H9 (cell line): ENCODE measurements around the gene CRABP1. TPM values are rescaled to one million over a fixed set of nuclear protein-coding genes. Genes with fewer than 3 reads are reported as not detected.

ENCODE experiments used
- DNase-seq: peaks from one replicate; pipeline ENCODE4 v3.0.0-alpha.2; 2017
- H2AFZ ChIP-seq: one replicate; pipeline ENCODE4 v1.6.1; 2013; ENCODE audit warnings: mild to moderate bottlenecking, low read length, control low read depth, moderate library complexity
- H2AK5ac ChIP-seq: 2 replicates; pipeline ENCODE4 v1.6.1; 2013; ENCODE audit warnings: low read length, control low read depth, mixed read lengths; ENCODE audit not compliant: insufficient read length
- H2BK120ac ChIP-seq: one replicate; pipeline ENCODE4 v1.6.1; 2013; ENCODE audit warnings: low read depth, mild to moderate bottlenecking, low read length, control low read depth, inconsistent platforms; ENCODE audit not compliant: poor library complexity, severe bottlenecking
- H2BK12ac ChIP-seq: 2 replicates; pipeline ENCODE4 v1.6.1; 2013; ENCODE audit warnings: low read length, control low read depth, mixed read lengths, low read depth; ENCODE audit not compliant: insufficient read length
- H2BK15ac ChIP-seq: 2 replicates; pipeline ENCODE4 v1.6.1; 2013; ENCODE audit warnings: low read depth, low read length, control low read depth
- H2BK20ac ChIP-seq: one replicate; pipeline ENCODE4 v1.6.1; 2013; ENCODE audit warnings: low read depth, mild to moderate bottlenecking, low read length, control low read depth, inconsistent platforms; ENCODE audit not compliant: poor library complexity, severe bottlenecking
- H2BK5ac ChIP-seq: 2 replicates; pipeline ENCODE4 v1.6.1; 2013; ENCODE audit warnings: low read length, control low read depth, mixed read lengths; ENCODE audit not compliant: insufficient read length
- H3K14ac ChIP-seq: 2 replicates; pipeline ENCODE4 v1.6.1; 2013; ENCODE audit warnings: low read length, control low read depth; ENCODE audit not compliant: insufficient read depth
- H3K18ac ChIP-seq: 2 replicates; pipeline ENCODE4 v1.6.1; 2013; ENCODE audit warnings: low read depth, mild to moderate bottlenecking, mixed read lengths, low read length, control low read depth; ENCODE audit not compliant: insufficient read length
- H3K23ac ChIP-seq: 2 replicates; pipeline ENCODE4 v1.6.1; 2013; ENCODE audit warnings: low read length, control low read depth, mixed read lengths, low read depth; ENCODE audit not compliant: insufficient read length
- H3K23me2 ChIP-seq: 2 replicates; pipeline ENCODE4 v1.6.1; 2013; ENCODE audit warnings: low read depth, mild to moderate bottlenecking, mixed read lengths, low read length, control low read depth; ENCODE audit not compliant: insufficient read length, poor library complexity, severe bottlenecking
- H3K27ac ChIP-seq: 2 replicates; pipeline ENCODE4 v1.5.1; 2013; ENCODE audit warnings: low read length, control low read depth, mixed read lengths, low read depth; ENCODE audit not compliant: insufficient read length
- H3K27me3 ChIP-seq: 2 replicates; pipeline ENCODE4 v1.6.1; 2013; ENCODE audit warnings: low read length, control low read depth, inconsistent platforms; ENCODE audit not compliant: insufficient read depth
- H3K4ac ChIP-seq: 2 replicates; pipeline ENCODE4 v1.6.1; 2013; ENCODE audit warnings: low read depth, mild to moderate bottlenecking, control low read depth, inconsistent platforms, low read length, moderate library complexity
- H3K4me1 ChIP-seq: 2 replicates; pipeline ENCODE4 v1.6.1; 2013; ENCODE audit warnings: low read length, control low read depth, inconsistent platforms; ENCODE audit not compliant: insufficient read depth
- H3K4me2 ChIP-seq: 2 replicates; pipeline ENCODE4 v1.6.1; 2013; ENCODE audit warnings: low read length, control low read depth, mixed read lengths; ENCODE audit not compliant: insufficient read length, insufficient read depth
- H3K56ac ChIP-seq: 2 replicates; pipeline ENCODE4 v1.6.1; 2013; ENCODE audit warnings: low read depth, mild to moderate bottlenecking, mixed read lengths, low read length, control low read depth; ENCODE audit not compliant: insufficient read length
- H3K79me1 ChIP-seq: 2 replicates; pipeline ENCODE4 v1.6.1; 2013; ENCODE audit warnings: low read depth, mild to moderate bottlenecking, moderate library complexity, low read length, control low read depth, inconsistent platforms; ENCODE audit not compliant: insufficient read depth, poor library complexity, severe bottlenecking
- H3K79me2 ChIP-seq: 2 replicates; pipeline ENCODE4 v1.6.1; 2013; ENCODE audit warnings: low read length, control low read depth, inconsistent platforms; ENCODE audit not compliant: insufficient read depth
- H3K9ac ChIP-seq: 2 replicates; pipeline ENCODE4 v1.6.1; 2013; ENCODE audit warnings: low read length, control low read depth, mixed read lengths; ENCODE audit not compliant: insufficient read length; ENCODE audit errors: extremely low read depth
- H3K9me3 ChIP-seq: one replicate; pipeline ENCODE4 v1.6.1; 2013; ENCODE audit warnings: low read depth, low read length, inconsistent platforms; ENCODE audit not compliant: control insufficient read depth
- H3T11ph ChIP-seq: one replicate; pipeline ENCODE4 v1.6.1; 2013; ENCODE audit warnings: mild to moderate bottlenecking, low read length, control low read depth, inconsistent platforms
- H4K20me1 ChIP-seq: one replicate; pipeline ENCODE4 v1.6.1; 2013; ENCODE audit not compliant: control insufficient read depth, insufficient read length, insufficient read depth
- H4K5ac ChIP-seq: 2 replicates; pipeline ENCODE4 v1.6.1; 2013; ENCODE audit warnings: low read depth, mild to moderate bottlenecking, mixed read lengths, low read length, control low read depth; ENCODE audit not compliant: insufficient read length
- H4K8ac ChIP-seq: replicated peaks from 2 replicates; pipeline ENCODE4 v1.6.1; 2013; ENCODE audit warnings: low read length, control low read depth, mixed read lengths, low read depth; ENCODE audit not compliant: insufficient read length
- H4K91ac ChIP-seq: 2 replicates; pipeline ENCODE4 v1.6.1; 2013; ENCODE audit warnings: low read depth, mild to moderate bottlenecking, moderate library complexity, mixed read lengths, low read length, control low read depth; ENCODE audit not compliant: insufficient read length
- H3K27ac Mint-ChIP-seq, 3 experiments: 2 replicates in 2 of 3; 3 replicates in 1 of 3; pipeline ENCODE4 v1.8.0; 2020 to 2021; ENCODE audit warnings: mixed read lengths in 3 of 3, mild to moderate bottlenecking in 1 of 3, moderate library complexity in 1 of 3
- H3K27me3 Mint-ChIP-seq: 2 replicates; pipeline ENCODE4 v1.8.0; 2021; ENCODE audit warnings: low read depth, mild to moderate bottlenecking, moderate library complexity, mixed read lengths
- H3K36me3 Mint-ChIP-seq, 3 experiments: 2 replicates in 2 of 3; 3 replicates in 1 of 3; pipeline ENCODE4 v1.8.0; 2020 to 2021; ENCODE audit warnings: low read depth in 3 of 3, mixed read lengths in 3 of 3; ENCODE audit not compliant: insufficient read depth in 1 of 3
- H3K4me1 Mint-ChIP-seq, 2 experiments: 2 replicates each; pipeline ENCODE4 v1.8.0; 2020; ENCODE audit warnings: mixed read lengths in 2 of 2
- H3K4me3 Mint-ChIP-seq, 2 experiments: 2 replicates in 1 of 2; 3 replicates in 1 of 2; pipeline ENCODE4 v1.8.0; 2020 to 2021; ENCODE audit warnings: mild to moderate bottlenecking in 2 of 2, mixed read lengths in 2 of 2, moderate library complexity in 1 of 2
- H3K9me3 Mint-ChIP-seq, 2 experiments: 2 replicates in 1 of 2; 3 replicates in 1 of 2; pipeline ENCODE4 v1.8.0; 2020; ENCODE audit warnings: mild to moderate bottlenecking in 2 of 2, mixed read lengths in 2 of 2, moderate library complexity in 1 of 2
- WGBS: extraction: QIAGEN DNeasy Blood & Tissue Kit; methylation state at CpG from one replicate; pipeline ENCODE4 v1.1.7; 2013; ENCODE audit warnings: missing lambda C conversion rate, low lambda C conversion rate, mixed read lengths; ENCODE audit not compliant: insufficient read length; ENCODE audit errors: extremely low coverage; 5-methylcytosine and 5-hydroxymethylcytosine counted together
- total RNA-seq: library from RNA; stranded (reverse); gene quantifications from 2 replicates; pipeline ENCODE4 v1.2.1, GENCODE V29; 2021
- TF ChIP-seq, protein P1 (sequence below): fragments of 200-600 bp; sonication (generic); conservative IDR thresholded peaks from 3 replicates; pipeline ENCODE4 v1.8.0; 2021; ENCODE audit warnings: antibody characterized with exemption, mild to moderate bottlenecking

The CRABP1 gene
- total RNA-seq, 1 experiment from 2014 or later = 93.1 TPM

DNA sequence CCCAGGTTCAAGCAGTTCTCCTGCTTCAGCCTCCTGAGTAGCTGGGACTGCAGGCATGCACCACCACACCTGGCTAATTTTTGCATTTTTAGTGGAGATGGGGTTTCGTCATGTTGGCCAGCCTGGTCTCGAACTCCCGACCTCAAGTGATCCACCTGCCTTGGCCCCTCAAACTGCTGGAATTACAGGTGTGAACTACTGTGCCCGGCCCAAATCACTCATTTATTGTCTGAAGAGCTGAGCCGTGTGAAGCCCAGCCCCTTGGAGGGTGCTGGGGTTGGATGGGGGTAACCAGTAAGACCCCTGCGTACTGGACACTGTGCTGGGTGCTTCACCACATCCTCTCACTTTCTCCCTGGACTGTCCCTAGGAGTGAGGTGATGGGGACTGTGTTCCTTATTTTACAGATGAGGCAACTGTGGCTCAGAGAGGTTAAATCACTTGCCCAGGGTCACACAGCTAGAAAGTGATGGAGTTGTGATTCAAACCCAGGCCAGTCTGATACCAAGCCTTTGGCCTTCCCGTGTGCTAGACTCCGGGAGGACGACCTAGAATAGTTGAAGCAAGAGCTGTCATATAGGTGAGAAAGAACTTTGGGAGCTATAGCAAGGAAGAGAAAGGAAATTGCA is 56.1 kb downstream of the CRABP1 start:
- H3K27ac ChIP-seq = no peak overlapping the region
- no peak overlapping the region for H2AK5ac ChIP-seq
- peak overlapping the region in 2 of 3 experiments; percentile 85 to 96; a peak in 3 of 7 replicates for H3K27ac Mint-ChIP-seq

More for the DNA sequence above, 56.1 kb downstream of the CRABP1 start:
- Histone ChIP-seq H2BK15ac (no peak overlapping the region), H3K9ac (no peak overlapping the region), H3K4ac (no peak overlapping the region), H4K5ac (no peak overlapping the region), H4K8ac (no peak overlapping the region), H3K79me1 (no peaks in the 10 kb centered on the region), H3K56ac (no peak overlapping the region), H3K9me3 (no peaks in the 10 kb centered on the region), H2BK12ac (no peak overlapping the region), H3K4me1 (peaks cover 3% of the 10 kb centered on the region; the same call in 1 of the 2 replicates), H3K23me2 (no peaks in the 10 kb centered on the region), H3K27me3 (no peaks in the 10 kb centered on the region), H2BK5ac (no peak overlapping the region), H2BK20ac (no peak overlapping the region), H3K14ac (no peak overlapping the region), H4K20me1 (no peaks in the 10 kb centered on the region), H2BK120ac (no peak overlapping the region), H3K4me2 (no peak overlapping the region), H4K91ac (no peak overlapping the region), H2AFZ (no peak overlapping the region), H3K23ac (no peak overlapping the region), H3K79me2 (no peaks in the 10 kb centered on the region), H3T11ph (no peak overlapping the region), H3K18ac (no peak overlapping the region)
- DNase-seq = no peak
- H3K9me3 Mint-ChIP-seq = no peaks in the 10 kb centered on the region; a peak in 1 of 5 replicates
- H3K27me3 Mint-ChIP-seq = no peaks in the 10 kb centered on the region; the same call in 1 of the 2 replicates
- TF ChIP-seq, protein P1, sequence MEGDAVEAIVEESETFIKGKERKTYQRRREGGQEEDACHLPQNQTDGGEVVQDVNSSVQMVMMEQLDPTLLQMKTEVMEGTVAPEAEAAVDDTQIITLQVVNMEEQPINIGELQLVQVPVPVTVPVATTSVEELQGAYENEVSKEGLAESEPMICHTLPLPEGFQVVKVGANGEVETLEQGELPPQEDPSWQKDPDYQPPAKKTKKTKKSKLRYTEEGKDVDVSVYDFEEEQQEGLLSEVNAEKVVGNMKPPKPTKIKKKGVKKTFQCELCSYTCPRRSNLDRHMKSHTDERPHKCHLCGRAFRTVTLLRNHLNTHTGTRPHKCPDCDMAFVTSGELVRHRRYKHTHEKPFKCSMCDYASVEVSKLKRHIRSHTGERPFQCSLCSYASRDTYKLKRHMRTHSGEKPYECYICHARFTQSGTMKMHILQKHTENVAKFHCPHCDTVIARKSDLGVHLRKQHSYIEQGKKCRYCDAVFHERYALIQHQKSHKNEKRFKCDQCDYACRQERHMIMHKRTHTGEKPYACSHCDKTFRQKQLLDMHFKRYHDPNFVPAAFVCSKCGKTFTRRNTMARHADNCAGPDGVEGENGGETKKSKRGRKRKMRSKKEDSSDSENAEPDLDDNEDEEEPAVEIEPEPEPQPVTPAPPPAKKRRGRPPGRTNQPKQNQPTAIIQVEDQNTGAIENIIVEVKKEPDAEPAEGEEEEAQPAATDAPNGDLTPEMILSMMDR = no peak
- WGBS = no CpG with 5 or more reads among the region's 9 CpGs
- no peaks in the 10 kb centered on the region for H3K36me3 Mint-ChIP-seq
- no peak overlapping the region for H3K4me3 Mint-ChIP-seq
- peaks cover 58 to 69% of the 10 kb centered on the region in 2 experiments for H3K4me1 Mint-ChIP-seq
